ENCODE results near the gene TUBGCP3.

The TUBGCP3 gene

GRCh38 chr13:112452380-112453206 lies 135.4 kb downstream of the TUBGCP3 start:
- H3K4me3 ChIP-seq (replicated peaks in 1 of 2; ENCODE audit: low read depth in 2 of 2, low read length in 2 of 2): no peak overlapping the region
- no peak for DNase-seq (ENCODE audit: low read depth in 2 of 2)
- TF ChIP-seq CTCF (IDR thresholded peaks at IDR 0.05; ENCODE audit: low read depth, low read length): no peak

GRCh38 chr13:112451512-112452379 lies 136.2 kb downstream of the TUBGCP3 start:
- no peak overlapping the region for H3K4me3 ChIP-seq (replicated peaks in 1 of 2; ENCODE audit: low read depth in 2 of 2, low read length in 2 of 2)
- DNase-seq (ENCODE audit: low read depth in 2 of 2): no peak
- TF ChIP-seq CTCF (IDR thresholded peaks at IDR 0.05; ENCODE audit: low read depth, low read length): no peak

GRCh38 chr13:112450904-112451240 lies 137.1 kb downstream of the TUBGCP3 start:
- no peak for DNase-seq (ENCODE audit: low read depth in 2 of 2)
- no peak overlapping the region for H3K4me3 ChIP-seq (replicated peaks in 1 of 2; ENCODE audit: low read depth in 2 of 2, low read length in 2 of 2)
- TF ChIP-seq CTCF (IDR thresholded peaks at IDR 0.05; ENCODE audit: low read depth, low read length): no peak

GRCh38 chr13:112450118-112450903 lies 137.6 kb downstream of the TUBGCP3 start:
- H3K4me3 ChIP-seq (replicated peaks in 1 of 2; ENCODE audit: low read depth in 2 of 2, low read length in 2 of 2): no peak overlapping the region
- DNase-seq (ENCODE audit: low read depth in 2 of 2): no peak
- no peak for TF ChIP-seq CTCF (IDR thresholded peaks at IDR 0.05; ENCODE audit: low read depth, low read length)

GRCh38 chr13:112449545-112449930 lies 138.4 kb downstream of the TUBGCP3 start:
- no peak overlapping the region for H3K4me3 ChIP-seq (replicated peaks in 1 of 2; ENCODE audit: low read depth in 2 of 2, low read length in 2 of 2)
- TF ChIP-seq CTCF (IDR thresholded peaks at IDR 0.05; ENCODE audit: low read depth, low read length): no peak
- no peak for DNase-seq (ENCODE audit: low read depth in 2 of 2)

- no peak for DNase-seq (ENCODE audit: low read depth in 2 of 2)
Measured at GRCh38 chr13:112448621-112449544, 139.1 kb downstream of the TUBGCP3 start.

More at GRCh38 chr13:112448621-112449544, 139.1 kb downstream of the TUBGCP3 start:
- H3K4me3 ChIP-seq (replicated peaks in 1 of 2; ENCODE audit: low read depth in 2 of 2, low read length in 2 of 2): no peak overlapping the region
- TF ChIP-seq CTCF (IDR thresholded peaks at IDR 0.05; ENCODE audit: low read depth, low read length): no peak

All from cardiac fibroblast (primary cell).